ENCODE measurements around the gene APBB1. TPM values are rescaled to one million over a fixed set of nuclear protein-coding genes. Genes with fewer than 3 reads are reported as not detected.

Gene APBB1
- total RNA-seq, 1 experiment from 2014 or later: 34.8 TPM

DNA sequence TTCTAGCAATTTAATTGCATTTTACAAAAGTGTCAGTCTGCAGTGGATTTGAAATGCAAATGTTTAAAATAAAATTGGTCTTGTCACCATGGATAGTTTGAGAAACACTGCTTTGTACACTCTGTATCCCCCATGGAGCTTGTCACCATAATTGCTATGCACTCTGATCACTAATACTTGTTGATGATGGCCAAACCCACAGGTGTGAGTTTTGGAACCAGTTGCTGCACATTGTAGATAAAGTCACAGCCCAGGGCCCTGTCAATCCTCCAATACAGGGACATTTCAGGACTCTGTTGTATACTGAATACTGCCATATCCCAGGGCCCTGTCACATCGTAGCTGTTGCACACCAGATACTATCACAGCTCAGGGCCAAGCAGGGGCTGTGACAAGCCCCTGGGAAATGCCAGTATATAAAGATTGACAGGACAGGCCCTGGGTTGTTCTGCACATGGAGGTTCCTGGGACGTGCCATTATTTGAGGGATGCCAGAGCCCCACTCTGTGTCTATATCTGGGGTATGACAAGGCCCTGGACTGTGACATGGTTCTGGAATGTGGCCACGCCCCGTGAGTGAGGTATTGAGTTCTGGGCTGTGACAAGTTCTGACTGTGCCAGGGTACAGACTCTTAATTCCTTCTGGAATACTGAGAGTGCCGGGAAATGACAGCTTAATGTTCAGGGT lies 56.6 kb downstream of the APBB1 start:
- no peaks in the 10 kb centered on the region for H3K9me3 ChIP-seq (ENCODE audit: control insufficient read depth, low read depth, low read length)
- no peak overlapping the region for H4K91ac ChIP-seq (ENCODE audit: insufficient read length, low read depth, low read length)
- no peak overlapping the region for H2BK5ac ChIP-seq (ENCODE audit: insufficient read length, low read length)
- no peak overlapping the region for H4K5ac ChIP-seq (ENCODE audit: insufficient read length, low read depth, low read length)
- H2AFZ ChIP-seq (ENCODE audit: low read length): no peak overlapping the region
- no peak overlapping the region for H3K4ac ChIP-seq (ENCODE audit: low read depth, low read length)
- H3K79me1 ChIP-seq (ENCODE audit: insufficient read depth, low read depth, low read length, poor library complexity, severe bottlenecking): no peaks in the 10 kb centered on the region
- H2BK120ac ChIP-seq (ENCODE audit: low read depth, low read length, poor library complexity, severe bottlenecking): no peak overlapping the region
- no peaks in the 10 kb centered on the region for H4K20me1 ChIP-seq (ENCODE audit: control insufficient read depth, insufficient read depth, insufficient read length)
- H3K79me2 ChIP-seq (ENCODE audit: insufficient read depth, low read length): no peaks in the 10 kb centered on the region
- H3K27me3 Mint-ChIP-seq (ENCODE audit: low read depth): no peaks in the 10 kb centered on the region; the same call in 1 of the 2 replicates
- no peaks in the 10 kb centered on the region for H3K9me3 Mint-ChIP-seq
- H3K4me1 Mint-ChIP-seq: peaks cover 4 to 5% of the 10 kb centered on the region in 2 experiments
- no peak overlapping the region for H3K18ac ChIP-seq (ENCODE audit: insufficient read length, low read depth, low read length)
- H3K36me3 Mint-ChIP-seq (ENCODE audit: insufficient read depth in 1 of 3, low read depth in 3 of 3): no peaks in the 10 kb centered on the region
- no peak overlapping the region for H4K8ac ChIP-seq (replicated peaks; ENCODE audit: insufficient read length, low read depth, low read length)
- H3K23ac ChIP-seq (ENCODE audit: insufficient read length, low read depth, low read length): no peak overlapping the region
- TF ChIP-seq, protein P1, sequence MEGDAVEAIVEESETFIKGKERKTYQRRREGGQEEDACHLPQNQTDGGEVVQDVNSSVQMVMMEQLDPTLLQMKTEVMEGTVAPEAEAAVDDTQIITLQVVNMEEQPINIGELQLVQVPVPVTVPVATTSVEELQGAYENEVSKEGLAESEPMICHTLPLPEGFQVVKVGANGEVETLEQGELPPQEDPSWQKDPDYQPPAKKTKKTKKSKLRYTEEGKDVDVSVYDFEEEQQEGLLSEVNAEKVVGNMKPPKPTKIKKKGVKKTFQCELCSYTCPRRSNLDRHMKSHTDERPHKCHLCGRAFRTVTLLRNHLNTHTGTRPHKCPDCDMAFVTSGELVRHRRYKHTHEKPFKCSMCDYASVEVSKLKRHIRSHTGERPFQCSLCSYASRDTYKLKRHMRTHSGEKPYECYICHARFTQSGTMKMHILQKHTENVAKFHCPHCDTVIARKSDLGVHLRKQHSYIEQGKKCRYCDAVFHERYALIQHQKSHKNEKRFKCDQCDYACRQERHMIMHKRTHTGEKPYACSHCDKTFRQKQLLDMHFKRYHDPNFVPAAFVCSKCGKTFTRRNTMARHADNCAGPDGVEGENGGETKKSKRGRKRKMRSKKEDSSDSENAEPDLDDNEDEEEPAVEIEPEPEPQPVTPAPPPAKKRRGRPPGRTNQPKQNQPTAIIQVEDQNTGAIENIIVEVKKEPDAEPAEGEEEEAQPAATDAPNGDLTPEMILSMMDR (conservative IDR thresholded peaks at IDR 0.05): no peak
- H3T11ph ChIP-seq (ENCODE audit: low read length): no peak overlapping the region
- H3K4me1 ChIP-seq (ENCODE audit: insufficient read depth, low read length): no peaks in the 10 kb centered on the region
- H3K27ac ChIP-seq (ENCODE audit: insufficient read length, low read depth, low read length): no peak overlapping the region
- H2BK15ac ChIP-seq (ENCODE audit: low read depth, low read length): no peak overlapping the region
- H3K14ac ChIP-seq (ENCODE audit: insufficient read depth, low read length): no peak overlapping the region
- H3K4me2 ChIP-seq (ENCODE audit: insufficient read depth, insufficient read length, low read length): no peak overlapping the region
- no peak overlapping the region for H2AK5ac ChIP-seq (ENCODE audit: insufficient read length, low read length)
- no peaks in the 10 kb centered on the region for H3K27me3 ChIP-seq (ENCODE audit: insufficient read depth, low read length)
- no CpG with 5 or more reads among the region's 5 CpGs for WGBS (ENCODE audit: extremely low coverage, insufficient read length, low lambda C conversion rate)
- H3K4me3 Mint-ChIP-seq: no peak overlapping the region
- H3K23me2 ChIP-seq (ENCODE audit: insufficient read length, low read depth, low read length, poor library complexity, severe bottlenecking): no peaks in the 10 kb centered on the region
- H2BK12ac ChIP-seq (ENCODE audit: insufficient read length, low read depth, low read length): no peak overlapping the region
- no peak overlapping the region for H3K9ac ChIP-seq (ENCODE audit: extremely low read depth, insufficient read length, low read length)
- no peak overlapping the region for H2BK20ac ChIP-seq (ENCODE audit: low read depth, low read length, poor library complexity, severe bottlenecking)
- no peak for DNase-seq
- H3K27ac Mint-ChIP-seq: no peak overlapping the region
- no peak overlapping the region for H3K56ac ChIP-seq (ENCODE audit: insufficient read length, low read depth, low read length)

Data from H9 (cell line).